MM.1S (cell line): ENCODE measurements around the gene EEF1A1.
"Not testable (repeated sequence)": the region's sequence is repeated elsewhere in the genome, so short reads cannot be mapped to it uniquely, and the experiment has no call there.

Source experiments
- DNase-seq: peaks from one replicate; pipeline ENCODE4 v3.0.0-alpha.2; 2015
- H2AFZ ChIP-seq: fragments of 300-600 bp; sonication (generic); 2 replicates; pipeline ENCODE4 v1.6.0; 2016; ENCODE audit warnings: antibody characterized with exemption, low read length
- H3F3A ChIP-seq: fragments of 300-600 bp; sonication (generic); 2 replicates; pipeline ENCODE4 v1.6.1; 2016; ENCODE audit warnings: mild to moderate bottlenecking, antibody characterized with exemption, low read length, moderate library complexity, mixed read lengths; ENCODE audit not compliant: insufficient read depth
- H3K27ac ChIP-seq: fragments of 300-600 bp; sonication (generic); 2 replicates; pipeline ENCODE4 v1.5.1; 2016; ENCODE audit warnings: mild to moderate bottlenecking, low read length
- H3K27me3 ChIP-seq: fragments of 300-600 bp; sonication (generic); replicated peaks from 2 replicates; pipeline ENCODE4 v1.6.0; 2016; ENCODE audit warnings: low read length; ENCODE audit not compliant: insufficient read depth
- H3K36me3 ChIP-seq: fragments of 300-600 bp; sonication (generic); replicated peaks from 2 replicates; pipeline ENCODE4 v1.6.1; 2016; ENCODE audit warnings: mild to moderate bottlenecking, low read length, mixed read lengths; ENCODE audit not compliant: insufficient read depth
- H3K4me1 ChIP-seq: fragments of 300-600 bp; sonication (generic); 2 replicates; pipeline ENCODE4 v1.6.1; 2016; ENCODE audit warnings: low read length, mixed read lengths
- H3K4me2 ChIP-seq: fragments of 300-600 bp; sonication (generic); 2 replicates; pipeline ENCODE4 v1.6.0; 2016; ENCODE audit warnings: low read depth, low read length
- H3K4me3 ChIP-seq: fragments of 300-600 bp; sonication (generic); 2 replicates; pipeline ENCODE4 v1.5.1; 2016; ENCODE audit warnings: low read length, mixed read lengths
- H3K79me2 ChIP-seq: fragments of 300-600 bp; sonication (generic); 2 replicates; pipeline ENCODE4 v1.6.1; 2016; ENCODE audit warnings: mixed run types, low read length, mixed read lengths
- H3K9ac ChIP-seq: fragments of 300-600 bp; sonication (generic); 2 replicates; pipeline ENCODE4 v1.6.1; 2016; ENCODE audit warnings: low read length, mixed read lengths
- H3K9me2 ChIP-seq: fragments of 300-600 bp; sonication (generic); replicated peaks from 2 replicates; pipeline ENCODE4 v1.6.1; 2016; ENCODE audit warnings: mild to moderate bottlenecking, low read length, mixed read lengths; ENCODE audit not compliant: insufficient read depth
- H3K9me3 ChIP-seq: fragments of 300-600 bp; sonication (generic); replicated peaks from 2 replicates; pipeline ENCODE4 v1.6.1; 2016; ENCODE audit warnings: mild to moderate bottlenecking, low read length, mixed read lengths; ENCODE audit not compliant: insufficient read depth
- H4K20me1 ChIP-seq: fragments of 300-600 bp; sonication (generic); 2 replicates; pipeline ENCODE4 v1.6.1; 2016; ENCODE audit warnings: mild to moderate bottlenecking, low read length, moderate library complexity, mixed read lengths; ENCODE audit not compliant: insufficient read depth
- EZH2 ChIP-seq: fragments of 300-600 bp; sonication (generic); optimal IDR thresholded peaks from 2 replicates; pipeline ENCODE3; 2017; ENCODE audit warnings: low read depth, mild to moderate bottlenecking, antibody characterized with exemption, low read length, mixed read lengths
- EZH2phosphoT487 ChIP-seq: fragments of 300-600 bp; sonication (generic); IDR thresholded peaks from 2 replicates; pipeline ENCODE4 v1.6.1; 2018; ENCODE audit warnings: antibody characterized with exemption, low read length
- TF ChIP-seq, protein P1 (sequence below): fragments of 300-600 bp; sonication (generic); IDR thresholded peaks from 2 replicates; pipeline ENCODE4 v1.5.1; 2016; ENCODE audit warnings: antibody characterized with exemption, low read length, mixed read lengths

The EEF1A1 gene

GRCh38 chr6:73558624-73559398 is 38.0 kb upstream of the EEF1A1 start:
- Histone ChIP-seq H4K20me1 (no peaks in the 10 kb centered on the region), H3K27ac (no peak overlapping the region), H3K9me2 (no peaks in the 10 kb centered on the region), H3K9me3 (no peaks in the 10 kb centered on the region), H3K4me1 (0 out of 2 replicates have a peak, but pooled peaks cover 9% of the 10 kb centered on the region), H3K79me2 (no peaks in the 10 kb centered on the region), H3K9ac (no peak overlapping the region), H3K27me3 (no peaks in the 10 kb centered on the region), H2AFZ (no peak overlapping the region), H3K36me3 (no peaks in the 10 kb centered on the region), H3F3A (peaks cover 10% of the 10 kb centered on the region), H3K4me2 (no peak overlapping the region), H3K4me3 (no peak overlapping the region)
- DNase-seq: no peak
- TF ChIP-seq EZH2phosphoT487 (no peak), EZH2 (no peak)
- TF ChIP-seq, protein P1, sequence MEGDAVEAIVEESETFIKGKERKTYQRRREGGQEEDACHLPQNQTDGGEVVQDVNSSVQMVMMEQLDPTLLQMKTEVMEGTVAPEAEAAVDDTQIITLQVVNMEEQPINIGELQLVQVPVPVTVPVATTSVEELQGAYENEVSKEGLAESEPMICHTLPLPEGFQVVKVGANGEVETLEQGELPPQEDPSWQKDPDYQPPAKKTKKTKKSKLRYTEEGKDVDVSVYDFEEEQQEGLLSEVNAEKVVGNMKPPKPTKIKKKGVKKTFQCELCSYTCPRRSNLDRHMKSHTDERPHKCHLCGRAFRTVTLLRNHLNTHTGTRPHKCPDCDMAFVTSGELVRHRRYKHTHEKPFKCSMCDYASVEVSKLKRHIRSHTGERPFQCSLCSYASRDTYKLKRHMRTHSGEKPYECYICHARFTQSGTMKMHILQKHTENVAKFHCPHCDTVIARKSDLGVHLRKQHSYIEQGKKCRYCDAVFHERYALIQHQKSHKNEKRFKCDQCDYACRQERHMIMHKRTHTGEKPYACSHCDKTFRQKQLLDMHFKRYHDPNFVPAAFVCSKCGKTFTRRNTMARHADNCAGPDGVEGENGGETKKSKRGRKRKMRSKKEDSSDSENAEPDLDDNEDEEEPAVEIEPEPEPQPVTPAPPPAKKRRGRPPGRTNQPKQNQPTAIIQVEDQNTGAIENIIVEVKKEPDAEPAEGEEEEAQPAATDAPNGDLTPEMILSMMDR: no peak

GRCh38 chr6:73556836-73557235 is 36.0 kb upstream of the EEF1A1 start:
- TF ChIP-seq, protein P1: no peak
- TF ChIP-seq EZH2phosphoT487: no peak
- TF ChIP-seq EZH2: no peak
- Histone ChIP-seq H3K79me2 (no peaks in the 10 kb centered on the region), H2AFZ (no peak overlapping the region), H4K20me1 (no peaks in the 10 kb centered on the region), H3K27me3 (no peaks in the 10 kb centered on the region), H3K4me2 (no peak overlapping the region), H3K27ac (no peak overlapping the region), H3K4me1 (0 out of 2 replicates have a peak, but pooled peaks cover 9% of the 10 kb centered on the region), H3K36me3 (no peaks in the 10 kb centered on the region), H3K9ac (no peak overlapping the region), H3F3A (peaks cover 10% of the 10 kb centered on the region), H3K4me3 (no peak overlapping the region), H3K9me2 (no peaks in the 10 kb centered on the region), H3K9me3 (no peaks in the 10 kb centered on the region)
- no peak for DNase-seq

GRCh38 chr6:73555380-73555949 is 34.6 kb upstream of the EEF1A1 start:
- not testable (repeated sequence) for H3K9ac ChIP-seq, H3K9me2 ChIP-seq, H3K4me2 ChIP-seq, H3K9me3 ChIP-seq, H3K4me3 ChIP-seq, H3F3A ChIP-seq, DNase-seq, H3K27ac ChIP-seq, H3K27me3 ChIP-seq, H4K20me1 ChIP-seq, H3K79me2 ChIP-seq, H2AFZ ChIP-seq, H3K4me1 ChIP-seq, H3K36me3 ChIP-seq

DNA sequence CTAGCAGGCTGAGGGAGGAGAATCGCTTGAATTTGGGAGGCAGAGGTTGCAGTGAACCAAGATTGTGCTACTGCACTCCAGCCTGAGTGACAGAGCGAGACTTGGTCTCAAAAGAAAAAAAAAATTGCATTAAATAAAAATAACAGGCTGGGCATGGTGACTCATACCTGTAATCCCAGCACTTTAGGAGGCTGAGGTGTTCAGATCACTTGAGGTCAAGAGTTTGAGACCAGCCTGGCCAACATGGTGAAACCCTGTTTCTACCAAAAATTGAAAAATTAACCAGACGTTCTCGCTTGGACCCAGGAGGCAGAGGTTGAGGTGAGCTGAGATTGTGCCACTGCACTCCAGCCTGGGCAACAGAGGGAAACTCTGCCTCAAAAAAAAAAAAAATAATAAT is 30.3 kb upstream of the EEF1A1 start:
- not testable (repeated sequence) for H2AFZ ChIP-seq, H3K4me2 ChIP-seq, H3K27ac ChIP-seq, DNase-seq, H4K20me1 ChIP-seq, H3K27me3 ChIP-seq, H3K9me3 ChIP-seq, H3K36me3 ChIP-seq, H3F3A ChIP-seq, H3K9me2 ChIP-seq, H3K4me1 ChIP-seq, H3K79me2 ChIP-seq, H3K4me3 ChIP-seq, H3K9ac ChIP-seq
